Suprapubic skin (tissue), 4 donors: ENCODE data around the gene DIP2C. TPM values are rescaled to one million over a fixed set of nuclear protein-coding genes. Genes with fewer than 3 reads are reported as not detected.
"Not testable (repeated sequence)": the region's sequence is repeated elsewhere in the genome, so short reads cannot be mapped to it uniquely, and the experiment has no call there.

Experiments used
- DNase-seq, 2 donors: peaks; one replicate each; pipeline ENCODE4 v3.0.0-alpha.2; 2019; ENCODE audit warnings: low spot score in 2 of 2
- H3K27ac ChIP-seq: fragments of 200-600 bp; sonication (generic); one replicate; pipeline ENCODE4 v1.5.1; 2019
- H3K27me3 ChIP-seq: fragments of 200-600 bp; sonication (generic); one replicate; pipeline ENCODE4 v1.5.1; 2019
- H3K36me3 ChIP-seq: fragments of 200-600 bp; sonication (generic); one replicate; pipeline ENCODE4 v1.5.1; 2019
- H3K4me1 ChIP-seq: fragments of 200-600 bp; sonication (generic); one replicate; pipeline ENCODE4 v1.5.1; 2019
- H3K4me3 ChIP-seq: fragments of 200-600 bp; sonication (generic); one replicate; pipeline ENCODE4 v1.5.1; 2019; ENCODE audit warnings: mild to moderate bottlenecking
- H3K9me3 ChIP-seq: fragments of 200-600 bp; sonication (generic); one replicate; pipeline ENCODE4 v1.5.1; 2019
- EP300 ChIP-seq: sonication (generic); formaldehyde crosslinking; IDR thresholded peaks from one replicate; pipeline ENCODE4 v1.6.1; 2017; ENCODE audit warnings: antibody characterized with exemption
- POLR2A ChIP-seq, 2 donors: fragments of 450-650 bp; IDR thresholded peaks; one replicate each; pipeline ENCODE4 v1.6.1; 2017; ENCODE audit warnings: antibody characterized with exemption in 2 of 2, mild to moderate bottlenecking in 2 of 2, moderate library complexity in 2 of 2
- POLR2AphosphoS5 ChIP-seq, 3 donors: sonication (generic); formaldehyde crosslinking; IDR thresholded peaks; one replicate each; pipeline ENCODE4 v1.6.1; 2017; ENCODE audit warnings: antibody characterized with exemption in 3 of 3
- WGBS: methylation state at CpG from one replicate; pipeline ENCODE4 v1.1.5; 2018; 5-methylcytosine and 5-hydroxymethylcytosine counted together
- total RNA-seq, 4 donors: library from RNA; depleted of rRNA; stranded (reverse); fragments of >200 nt; gene quantifications; one replicate each; pipeline ENCODE4 v1.1.0, GENCODE V29; 2016
- TF ChIP-seq, protein P1 (sequence below), 2 donors: fragments of 200-600 bp in 1 of 2; fragments of 450-650 bp in 1 of 2; sonication (generic) in 1 of 2; IDR thresholded peaks; one replicate each; pipeline ENCODE4 v1.5.1; 2016 to 2019; ENCODE audit warnings: antibody characterized with exemption in 2 of 2, mild to moderate bottlenecking in 1 of 2, moderate library complexity in 1 of 2

Gene DIP2C
- total RNA-seq, 4 donors from 2014 or later: 6.7 to 23.3 (median 14.7) TPM

DNA sequence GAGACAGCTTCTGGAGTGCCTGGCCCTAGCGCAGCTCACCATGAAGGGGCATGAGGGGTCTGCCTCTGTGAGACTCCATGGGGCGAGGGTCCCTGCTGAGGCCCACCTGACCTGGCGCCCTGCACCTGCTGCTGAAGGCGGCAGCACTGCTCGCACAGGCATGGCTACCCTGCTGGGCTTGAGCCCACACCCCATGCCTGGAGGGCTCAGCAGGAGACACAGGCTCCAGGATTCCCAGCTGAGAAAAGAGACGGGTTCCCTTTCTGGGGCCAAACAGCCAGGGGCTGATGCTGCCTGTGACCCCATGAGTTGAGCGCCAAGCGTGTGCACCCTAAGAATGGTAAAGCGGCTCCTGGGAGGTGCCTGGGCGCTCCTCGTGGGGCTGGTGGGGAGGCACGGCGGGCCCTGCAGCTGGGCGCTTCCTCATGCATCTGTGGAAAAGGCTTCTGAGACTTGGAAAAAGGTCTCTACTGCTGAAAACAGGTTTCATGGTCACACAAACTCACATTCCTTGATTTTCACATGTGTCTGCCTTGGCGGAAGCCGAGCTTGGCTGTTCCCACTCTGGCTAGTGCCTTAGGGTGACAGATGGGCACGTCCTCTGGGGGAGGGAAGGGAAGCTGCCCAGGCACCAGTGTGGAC, 320.8 kb downstream of the DIP2C start:
- H3K4me3 ChIP-seq: no peak overlapping the region
- no peak for DNase-seq
- H3K27me3 ChIP-seq: no peaks in the 10 kb centered on the region
- 96% methylated on average over 10 of the region's 17 CpGs for WGBS
- no peak overlapping the region for H3K27ac ChIP-seq
- no peaks in the 10 kb centered on the region for H3K9me3 ChIP-seq
- peaks cover 52% of the 10 kb centered on the region for H3K36me3 ChIP-seq
- TF ChIP-seq EP300: no peak
- no peak for TF ChIP-seq POLR2AphosphoS5 (IDR thresholded peaks at IDR 0.05)
- no peak for TF ChIP-seq POLR2A (IDR thresholded peaks at IDR 0.05)
- TF ChIP-seq, protein P1, sequence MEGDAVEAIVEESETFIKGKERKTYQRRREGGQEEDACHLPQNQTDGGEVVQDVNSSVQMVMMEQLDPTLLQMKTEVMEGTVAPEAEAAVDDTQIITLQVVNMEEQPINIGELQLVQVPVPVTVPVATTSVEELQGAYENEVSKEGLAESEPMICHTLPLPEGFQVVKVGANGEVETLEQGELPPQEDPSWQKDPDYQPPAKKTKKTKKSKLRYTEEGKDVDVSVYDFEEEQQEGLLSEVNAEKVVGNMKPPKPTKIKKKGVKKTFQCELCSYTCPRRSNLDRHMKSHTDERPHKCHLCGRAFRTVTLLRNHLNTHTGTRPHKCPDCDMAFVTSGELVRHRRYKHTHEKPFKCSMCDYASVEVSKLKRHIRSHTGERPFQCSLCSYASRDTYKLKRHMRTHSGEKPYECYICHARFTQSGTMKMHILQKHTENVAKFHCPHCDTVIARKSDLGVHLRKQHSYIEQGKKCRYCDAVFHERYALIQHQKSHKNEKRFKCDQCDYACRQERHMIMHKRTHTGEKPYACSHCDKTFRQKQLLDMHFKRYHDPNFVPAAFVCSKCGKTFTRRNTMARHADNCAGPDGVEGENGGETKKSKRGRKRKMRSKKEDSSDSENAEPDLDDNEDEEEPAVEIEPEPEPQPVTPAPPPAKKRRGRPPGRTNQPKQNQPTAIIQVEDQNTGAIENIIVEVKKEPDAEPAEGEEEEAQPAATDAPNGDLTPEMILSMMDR (IDR thresholded peaks at IDR 0.05): no peak
- H3K4me1 ChIP-seq: peaks cover 11% of the 10 kb centered on the region

DNA sequence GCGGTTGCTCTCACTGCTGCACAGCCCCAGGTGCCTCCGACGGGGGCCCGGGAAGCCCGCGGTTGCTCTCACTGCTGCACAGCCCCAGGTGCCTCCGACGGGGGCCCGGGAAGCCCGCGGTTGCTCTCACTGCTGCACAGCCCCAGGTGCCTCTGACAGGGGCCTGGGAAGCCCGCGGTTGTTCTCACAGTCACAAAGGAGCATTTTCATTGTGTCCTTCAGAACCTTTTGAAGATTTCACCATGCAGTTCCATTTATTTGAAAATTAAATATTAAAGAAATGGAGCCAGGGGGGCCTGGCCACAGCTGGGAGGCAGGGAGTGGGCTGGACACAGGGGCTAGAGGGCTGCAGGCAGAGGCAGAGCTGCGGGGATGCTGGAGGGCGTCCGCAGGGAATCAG, 321.4 kb downstream of the DIP2C start:
- H3K27me3 ChIP-seq, H3K27ac ChIP-seq, H3K9me3 ChIP-seq, H3K4me1 ChIP-seq, DNase-seq, H3K4me3 ChIP-seq: not testable (repeated sequence)
- H3K36me3 ChIP-seq: peaks cover 58% of the 10 kb centered on the region
- 95% methylated on average over 6 of the region's 16 CpGs for WGBS

DNA sequence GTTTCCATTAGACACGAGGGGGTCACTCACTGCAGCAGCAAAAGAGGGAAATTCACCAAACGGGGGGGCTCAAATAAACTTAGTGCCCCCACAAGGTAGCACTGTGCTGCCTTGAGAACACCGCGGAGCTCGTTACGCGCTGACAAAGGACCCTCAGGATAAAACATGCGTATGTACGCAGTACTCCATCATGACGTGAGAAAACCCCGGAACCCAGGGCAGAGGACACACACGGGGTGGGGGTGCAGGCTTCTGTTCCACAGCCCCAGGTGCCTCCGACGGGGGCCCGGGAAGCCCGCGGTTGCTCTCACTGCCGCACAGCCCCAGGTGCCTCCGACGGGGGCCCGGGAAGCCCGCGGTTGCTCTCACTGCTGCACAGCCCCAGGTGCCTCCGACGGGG, 321.8 kb downstream of the DIP2C start:
- H3K36me3 ChIP-seq: peaks cover 62% of the 10 kb centered on the region
- H3K9me3 ChIP-seq: no peaks in the 10 kb centered on the region
- no peak overlapping the region for H3K27ac ChIP-seq
- DNase-seq: no peak
- H3K27me3 ChIP-seq: no peaks in the 10 kb centered on the region
- peaks cover 3% of the 10 kb centered on the region for H3K4me1 ChIP-seq
- H3K4me3 ChIP-seq: no peak overlapping the region
- TF ChIP-seq, protein P1 (IDR thresholded peaks at IDR 0.05): no peak
- no peak for TF ChIP-seq EP300
- TF ChIP-seq POLR2A (IDR thresholded peaks at IDR 0.05): no peak
- no peak for TF ChIP-seq POLR2AphosphoS5 (IDR thresholded peaks at IDR 0.05)
- WGBS: 96% methylated on average over 12 of the region's 25 CpGs

DNA sequence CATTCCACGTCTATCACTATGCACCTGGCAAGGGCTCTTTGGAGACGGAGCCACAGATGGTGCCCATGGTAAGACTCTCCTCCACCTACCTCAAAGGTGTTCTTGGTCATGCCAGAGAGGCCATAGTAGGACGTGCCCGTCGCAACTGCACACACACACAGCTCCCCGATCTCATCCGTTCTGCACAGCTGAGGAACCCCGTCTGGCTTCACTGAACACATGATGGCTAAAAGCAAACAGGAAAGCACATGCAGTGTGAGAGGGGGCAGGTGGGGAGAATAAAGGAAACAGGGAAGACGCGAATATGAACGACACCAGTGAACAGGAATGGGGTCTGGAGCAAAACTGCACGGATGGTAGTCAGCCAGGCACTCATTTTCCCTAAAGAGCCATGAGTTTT, 323.3 kb downstream of the DIP2C start:
- Histone ChIP-seq H3K9me3 (no peaks in the 10 kb centered on the region), H3K4me3 (no peak overlapping the region), H3K27me3 (no peaks in the 10 kb centered on the region), H3K27ac (no peak overlapping the region), H3K36me3 (peaks cover 73% of the 10 kb centered on the region), H3K4me1 (no peaks in the 10 kb centered on the region)
- WGBS: 94% methylated on average over 12 of the region's 12 CpGs
- DNase-seq: no peak
- TF ChIP-seq POLR2A (IDR thresholded peaks at IDR 0.05) (no peak), EP300 (no peak), POLR2AphosphoS5 (IDR thresholded peaks at IDR 0.05) (no peak)
- TF ChIP-seq, protein P1 (IDR thresholded peaks at IDR 0.05): no peak

DNA sequence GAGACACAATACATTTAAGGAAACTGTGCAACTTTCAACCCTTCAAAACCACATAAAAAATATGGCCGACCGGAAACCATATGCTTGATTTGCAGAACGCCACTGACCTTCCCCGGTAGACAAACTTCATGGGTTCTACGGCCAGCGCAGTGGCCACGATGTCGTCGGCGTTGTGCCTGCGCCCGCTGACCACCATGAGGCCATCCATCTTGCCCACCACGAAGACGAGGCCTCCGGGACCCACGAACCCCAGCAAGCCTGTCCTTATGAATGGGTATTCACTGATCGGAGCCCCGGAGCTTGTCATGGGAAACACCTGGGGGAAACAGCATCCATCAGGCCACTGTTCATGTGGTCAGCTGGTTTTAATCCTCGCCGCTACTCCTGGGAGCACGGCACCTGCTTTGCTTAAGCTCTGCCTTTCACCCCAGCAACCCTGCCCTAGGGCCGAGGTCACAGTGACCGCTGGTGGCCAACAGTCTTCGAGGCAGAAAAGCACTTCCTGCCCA, 325.1 kb downstream of the DIP2C start:
- Histone ChIP-seq H3K27me3 (no peaks in the 10 kb centered on the region), H3K9me3 (no peaks in the 10 kb centered on the region), H3K4me1 (no peaks in the 10 kb centered on the region), H3K4me3 (no peak overlapping the region), H3K36me3 (peaks cover 79% of the 10 kb centered on the region), H3K27ac (no peak overlapping the region)
- no peak for DNase-seq
- TF ChIP-seq, protein P1 (IDR thresholded peaks at IDR 0.05): no peak
- TF ChIP-seq POLR2A (IDR thresholded peaks at IDR 0.05) (no peak), POLR2AphosphoS5 (IDR thresholded peaks at IDR 0.05) (no peak), EP300 (no peak)
- 96% methylated on average over 24 of the region's 24 CpGs for WGBS
